Measurements from ENCODE around the gene AGMAT. TPM values are rescaled to one million over a fixed set of nuclear protein-coding genes. Genes with fewer than 3 reads are reported as not detected.
A peak's percentile ranks its signal among the peaks of the same experiment; 100 is the strongest.

Gene AGMAT
- total and polyA plus RNA-seq, 9 of the 15 experiments (the other 6 are each of a cell fraction or from before 2014, with no cell fraction given), result not detected

GRCh38 chr1:15617173-15618076, 32.6 kb upstream of the AGMAT start, which contains the start of gene DDI2 (continued):
- TF ChIP-seq AFF4 (CRISPR knock-in tag; IDR thresholded peaks at IDR 0.05), result no peak; the same call in none of the 2 replicates
- no peak for TF ChIP-seq CEBPG (CRISPR knock-in tag; IDR thresholded peaks at IDR 0.05)
- no peak for TF ChIP-seq CEBPG (tag; conservative IDR thresholded peaks at IDR 0.05 in 1 of 2, IDR thresholded peaks at IDR 0.05 in 1 of 2)
- peak; percentile 26; the same call in 1 of the 2 replicates for TF ChIP-seq SMARCE1 (IDR thresholded peaks at IDR 0.05)
- TF ChIP-seq FOSL1 (tag; conservative IDR thresholded peaks at IDR 0.05), result peak; percentile 97
- no peak for TF ChIP-seq ZNF518B (CRISPR knock-in tag; IDR thresholded peaks at IDR 0.05)
- 0 out of 2 replicates have a peak, but pooled peaks have one; percentile 44 for TF ChIP-seq ZNF224 (CRISPR knock-in tag; IDR thresholded peaks at IDR 0.05)
- TF ChIP-seq CC2D1A (IDR thresholded peaks at IDR 0.05), result no peak
- TF ChIP-seq CCAR2 (IDR thresholded peaks at IDR 0.05; ENCODE audit: low read depth, low read length), result no peak
- no peak for TF ChIP-seq ZNF354B (CRISPR knock-in tag; IDR thresholded peaks at IDR 0.05)
- TF ChIP-seq RERE (CRISPR knock-in tag; IDR thresholded peaks at IDR 0.05; ENCODE audit: borderline replicate concordance), result no peak
- no peak for TF ChIP-seq HSF4 (CRISPR knock-in tag; IDR thresholded peaks at IDR 0.05; ENCODE audit: borderline replicate concordance)

All from K562 (cell line).